Pulmonary artery endothelial cell (primary cell): Measurements from ENCODE around the gene GIGYF2. TPM values are rescaled to one million over a fixed set of nuclear protein-coding genes. Genes with fewer than 3 reads are reported as not detected.
"Not testable (repeated sequence)": the region's sequence is repeated elsewhere in the genome, so short reads cannot be mapped to it uniquely, and the experiment has no call there.

Source experiments
- DNase-seq: peaks from one replicate; pipeline ENCODE4 v3.0.0-alpha.2; 2011; ENCODE audit warnings: low read depth, low spot score
- total RNA-seq: library from RNA; depleted of rRNA; stranded (reverse); fragments of >200 nt; gene quantifications from 2 replicates; pipeline ENCODE4 v1.2.3, GENCODE V29; 2014

Gene GIGYF2, protein sequence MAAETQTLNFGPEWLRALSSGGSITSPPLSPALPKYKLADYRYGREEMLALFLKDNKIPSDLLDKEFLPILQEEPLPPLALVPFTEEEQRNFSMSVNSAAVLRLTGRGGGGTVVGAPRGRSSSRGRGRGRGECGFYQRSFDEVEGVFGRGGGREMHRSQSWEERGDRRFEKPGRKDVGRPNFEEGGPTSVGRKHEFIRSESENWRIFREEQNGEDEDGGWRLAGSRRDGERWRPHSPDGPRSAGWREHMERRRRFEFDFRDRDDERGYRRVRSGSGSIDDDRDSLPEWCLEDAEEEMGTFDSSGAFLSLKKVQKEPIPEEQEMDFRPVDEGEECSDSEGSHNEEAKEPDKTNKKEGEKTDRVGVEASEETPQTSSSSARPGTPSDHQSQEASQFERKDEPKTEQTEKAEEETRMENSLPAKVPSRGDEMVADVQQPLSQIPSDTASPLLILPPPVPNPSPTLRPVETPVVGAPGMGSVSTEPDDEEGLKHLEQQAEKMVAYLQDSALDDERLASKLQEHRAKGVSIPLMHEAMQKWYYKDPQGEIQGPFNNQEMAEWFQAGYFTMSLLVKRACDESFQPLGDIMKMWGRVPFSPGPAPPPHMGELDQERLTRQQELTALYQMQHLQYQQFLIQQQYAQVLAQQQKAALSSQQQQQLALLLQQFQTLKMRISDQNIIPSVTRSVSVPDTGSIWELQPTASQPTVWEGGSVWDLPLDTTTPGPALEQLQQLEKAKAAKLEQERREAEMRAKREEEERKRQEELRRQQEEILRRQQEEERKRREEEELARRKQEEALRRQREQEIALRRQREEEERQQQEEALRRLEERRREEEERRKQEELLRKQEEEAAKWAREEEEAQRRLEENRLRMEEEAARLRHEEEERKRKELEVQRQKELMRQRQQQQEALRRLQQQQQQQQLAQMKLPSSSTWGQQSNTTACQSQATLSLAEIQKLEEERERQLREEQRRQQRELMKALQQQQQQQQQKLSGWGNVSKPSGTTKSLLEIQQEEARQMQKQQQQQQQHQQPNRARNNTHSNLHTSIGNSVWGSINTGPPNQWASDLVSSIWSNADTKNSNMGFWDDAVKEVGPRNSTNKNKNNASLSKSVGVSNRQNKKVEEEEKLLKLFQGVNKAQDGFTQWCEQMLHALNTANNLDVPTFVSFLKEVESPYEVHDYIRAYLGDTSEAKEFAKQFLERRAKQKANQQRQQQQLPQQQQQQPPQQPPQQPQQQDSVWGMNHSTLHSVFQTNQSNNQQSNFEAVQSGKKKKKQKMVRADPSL (N-terminal part only)
- 53.0 and 65.4 TPM in 2 replicates for total RNA-seq

DNA sequence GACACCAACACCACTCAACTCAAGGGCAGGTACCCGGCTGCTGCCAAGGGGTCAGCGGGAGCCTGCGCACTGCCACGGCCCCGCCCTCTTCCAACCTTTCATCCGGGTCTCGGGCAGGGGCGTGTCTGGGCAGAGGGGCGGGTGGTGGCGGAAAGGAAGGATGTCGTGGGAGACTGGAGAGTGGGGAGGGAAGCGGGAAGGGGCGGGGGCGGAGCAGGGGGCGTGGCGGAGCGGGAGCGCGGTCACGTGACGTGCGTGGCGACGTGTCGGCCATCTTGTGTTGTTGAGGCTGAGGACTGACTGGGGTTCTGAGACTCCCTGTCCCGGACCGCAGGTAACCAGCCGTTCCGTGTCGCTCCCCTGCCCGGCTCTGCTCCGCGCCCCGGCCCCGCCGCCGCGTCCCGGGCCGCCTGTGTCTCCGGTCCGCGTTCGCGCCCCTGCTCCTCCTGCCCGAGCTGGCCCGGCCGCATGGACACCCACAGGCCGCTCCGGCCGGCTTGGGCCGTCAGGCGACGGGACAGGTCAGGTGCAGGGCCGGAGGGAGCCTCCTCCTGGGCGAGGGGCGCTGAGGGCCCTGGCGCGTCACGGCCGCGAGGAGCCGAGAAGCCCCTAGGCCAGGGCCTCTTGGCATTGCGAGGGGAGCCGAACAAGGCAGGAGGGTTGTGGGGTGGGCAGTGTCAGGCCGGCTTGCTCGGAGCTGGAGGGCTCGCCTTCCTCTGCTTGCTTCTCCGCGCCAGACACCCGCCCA is at the start of gene GIGYF2:
Gene GIGYF2 (plus strand): TSS at position 273 of the 748 bp plus-strand sequence. CDS start 37,867 bp downstream, outside the sequence.
- DNase-seq: peak; percentile 84

DNA sequence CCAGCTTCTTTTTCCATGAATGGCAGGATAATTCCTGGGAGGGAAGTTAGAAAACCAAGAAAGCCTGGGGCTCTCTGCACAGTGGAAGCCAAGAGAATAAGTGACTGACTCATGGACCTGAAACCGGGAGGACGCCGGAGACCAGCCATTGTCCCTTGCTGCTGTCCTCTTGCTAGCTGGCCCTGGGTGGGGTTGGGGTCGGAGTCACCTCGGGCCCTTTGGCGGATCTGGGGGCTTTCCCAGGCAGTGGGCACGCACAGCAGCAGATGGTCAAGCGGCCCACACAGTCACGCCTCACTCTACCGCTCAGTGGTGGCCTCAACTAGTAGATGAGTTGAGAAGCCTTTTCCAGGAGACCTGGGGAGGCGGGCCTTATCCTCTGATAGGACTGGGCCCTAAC is 48.1 kb upstream of the GIGYF2 start:
- no peak for DNase-seq

DNA sequence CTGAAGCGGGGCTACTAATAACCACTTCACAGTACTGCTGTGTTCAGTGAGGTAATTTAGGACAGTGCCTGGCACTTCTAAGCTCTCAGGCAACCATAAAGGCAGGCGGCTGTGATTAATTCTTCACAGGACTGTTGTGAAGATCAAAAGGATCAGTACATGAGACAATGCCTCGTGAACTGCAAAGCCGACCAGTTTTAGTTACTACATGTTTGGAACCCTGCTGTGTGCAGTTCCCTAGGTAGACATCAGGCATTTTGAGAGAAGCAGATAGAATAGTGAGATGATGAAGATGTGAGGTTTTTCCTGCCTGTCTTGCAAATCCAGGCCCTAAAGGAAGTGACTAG is 44.7 kb upstream of the GIGYF2 start:
- no peak for DNase-seq

DNA sequence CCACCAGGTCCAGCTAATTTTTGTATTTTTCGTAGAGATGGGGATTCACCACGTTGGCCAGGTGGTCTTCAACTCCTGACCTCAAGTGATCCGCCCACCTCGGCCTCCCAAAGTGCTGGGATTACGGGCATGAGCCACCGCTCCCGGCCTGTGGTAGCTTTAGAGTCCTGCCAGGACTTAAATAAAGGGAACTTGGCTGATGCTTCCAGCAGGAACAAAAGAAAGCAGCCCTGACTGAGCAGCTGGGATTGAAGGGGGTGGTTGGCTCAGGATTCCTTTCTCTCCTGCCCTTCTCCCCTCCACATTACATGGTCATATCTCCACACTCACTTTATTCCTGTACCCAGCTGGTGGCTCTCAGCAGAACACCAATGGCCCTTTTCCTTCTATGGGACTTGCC is 43.7 kb upstream of the GIGYF2 start:
- no peak for DNase-seq

DNA sequence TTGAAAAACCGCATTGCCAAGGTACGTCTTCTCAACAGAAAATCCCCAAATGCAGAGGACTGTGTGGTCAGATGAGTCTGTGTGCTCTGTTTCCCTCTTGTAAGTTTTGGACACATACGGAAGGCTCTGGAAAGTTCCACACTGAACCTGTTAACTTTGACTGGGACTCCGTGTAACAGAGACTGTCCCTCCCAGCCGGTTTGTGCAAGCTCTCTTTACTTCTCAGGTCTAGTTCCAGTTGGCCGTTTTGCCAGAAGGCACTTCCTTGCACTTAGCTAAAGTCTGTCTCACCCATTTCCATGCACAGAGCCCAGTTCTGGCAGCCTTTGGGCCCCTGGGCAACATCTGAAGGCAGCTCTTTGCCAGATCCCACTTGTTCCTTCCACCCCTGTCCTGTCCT is 41.7 kb upstream of the GIGYF2 start:
- no peak for DNase-seq

DNA sequence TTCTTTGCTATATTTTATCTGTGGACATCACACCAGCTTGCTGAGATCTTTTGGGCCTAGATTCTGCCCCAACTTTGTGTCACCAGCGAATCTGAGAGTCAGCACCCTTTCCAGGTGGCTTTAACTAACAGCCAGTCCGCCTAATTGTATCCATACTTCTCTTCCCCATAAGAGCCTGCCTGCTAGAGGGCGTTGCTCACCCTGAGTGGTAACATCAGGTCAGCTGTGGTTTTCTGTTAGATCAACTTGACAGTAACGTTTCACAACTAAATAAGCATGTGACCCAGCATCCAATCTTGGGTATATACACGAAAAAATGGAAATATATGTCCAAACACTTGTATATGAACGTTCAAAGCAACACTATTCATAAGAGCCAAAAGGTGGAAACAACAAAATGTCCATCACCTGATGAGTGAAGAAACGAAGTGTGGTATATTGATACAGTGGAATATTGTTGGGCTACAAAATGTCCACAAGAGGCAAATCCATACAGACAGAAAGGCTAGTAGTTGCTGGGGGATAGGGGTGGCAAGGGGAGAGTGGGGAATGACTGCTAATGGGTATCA is 38.8 kb upstream of the GIGYF2 start:
- no peak for DNase-seq

DNA sequence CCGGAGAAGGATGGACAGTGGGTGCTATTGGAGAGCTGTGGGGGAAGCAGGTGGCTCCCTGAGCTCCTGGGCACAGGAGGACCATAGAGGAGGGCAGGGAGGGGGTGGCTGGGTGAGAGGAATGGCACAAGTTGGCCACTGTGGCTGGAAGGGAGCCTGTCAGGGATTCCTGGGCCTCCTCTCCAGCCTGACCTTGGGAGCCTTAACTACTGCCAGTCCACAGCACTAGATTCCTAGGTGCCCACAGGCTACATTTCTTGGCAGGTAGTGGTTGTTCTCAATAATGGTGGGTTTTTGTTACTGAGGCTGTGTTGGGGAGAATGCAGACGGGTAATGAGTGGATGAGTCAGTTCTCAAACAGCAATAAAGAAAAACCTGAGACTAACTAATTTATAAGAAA is 37.8 kb upstream of the GIGYF2 start:
- no peak for DNase-seq

DNA sequence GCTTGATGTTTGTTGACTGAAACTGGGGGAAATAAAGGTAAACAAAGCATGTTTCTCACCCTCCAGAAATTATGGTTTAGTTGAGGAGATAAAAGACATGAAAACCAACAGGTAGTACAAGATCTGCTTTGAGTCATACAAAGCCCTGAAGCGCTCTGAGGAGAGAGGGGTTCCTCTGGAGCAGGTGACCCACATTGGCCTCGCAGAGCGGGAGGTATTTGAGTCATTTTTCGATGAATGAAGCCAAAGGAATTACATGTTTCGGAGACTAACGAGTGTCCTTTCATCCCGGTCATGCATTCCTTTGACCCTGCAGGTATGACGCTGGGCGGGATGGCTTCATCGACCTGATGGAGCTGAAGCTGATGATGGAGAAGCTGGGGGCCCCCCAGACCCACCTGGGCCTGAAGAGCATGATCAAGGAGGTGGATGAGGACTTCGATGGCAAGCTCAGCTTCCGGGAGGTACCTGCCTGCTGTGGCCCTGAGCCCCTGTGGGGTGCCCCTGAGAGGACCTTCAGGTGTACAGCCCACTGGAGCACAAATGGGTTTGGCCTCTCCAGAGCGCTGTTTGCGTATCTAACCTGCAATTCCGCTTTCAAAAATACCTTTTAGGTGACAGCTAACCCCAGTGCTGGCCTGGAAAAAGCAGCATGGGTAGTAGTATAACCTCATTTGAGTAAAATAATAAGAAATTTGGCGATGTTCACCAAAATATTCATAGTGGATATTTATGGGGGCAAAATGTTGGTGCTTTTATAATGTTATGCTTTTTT is 34.5 kb upstream of the GIGYF2 start:
- no peak for DNase-seq

DNA sequence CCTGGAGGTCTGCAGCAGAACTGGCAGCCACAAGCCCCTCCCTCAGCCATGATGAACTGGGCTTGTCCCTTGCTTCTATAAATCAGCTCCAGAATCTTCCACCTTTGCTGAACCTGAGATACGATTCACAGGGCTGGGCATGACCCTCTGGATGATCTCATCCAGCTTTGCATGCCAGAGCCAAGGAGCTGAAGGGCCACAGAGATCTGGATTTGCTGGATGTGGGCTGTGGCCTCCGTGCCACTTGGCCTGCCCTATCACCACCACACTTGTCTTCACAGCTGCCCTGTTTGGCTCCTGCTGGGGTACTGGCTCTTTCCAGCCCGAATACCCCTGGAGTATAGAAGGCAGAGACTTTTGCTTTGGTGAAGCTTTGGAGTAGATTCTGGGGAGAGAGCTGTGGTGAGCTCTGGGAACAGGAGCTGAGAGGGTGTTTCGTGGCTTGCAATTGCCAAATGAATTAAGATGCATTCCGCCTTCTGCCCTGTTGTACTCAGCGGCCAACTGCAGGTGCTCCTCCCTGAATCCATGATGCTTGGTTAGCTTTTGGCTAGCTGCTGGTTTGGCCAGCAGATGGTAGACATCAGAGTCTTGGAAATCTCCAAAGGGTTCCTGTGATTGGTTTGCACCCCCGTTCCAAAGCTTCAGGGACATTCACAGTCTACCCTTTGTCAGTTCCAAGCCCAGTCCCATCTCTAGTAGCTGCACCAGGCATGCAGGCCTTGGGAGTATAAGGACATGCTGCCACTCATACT is 30.9 kb upstream of the GIGYF2 start:
- no peak for DNase-seq

DNA sequence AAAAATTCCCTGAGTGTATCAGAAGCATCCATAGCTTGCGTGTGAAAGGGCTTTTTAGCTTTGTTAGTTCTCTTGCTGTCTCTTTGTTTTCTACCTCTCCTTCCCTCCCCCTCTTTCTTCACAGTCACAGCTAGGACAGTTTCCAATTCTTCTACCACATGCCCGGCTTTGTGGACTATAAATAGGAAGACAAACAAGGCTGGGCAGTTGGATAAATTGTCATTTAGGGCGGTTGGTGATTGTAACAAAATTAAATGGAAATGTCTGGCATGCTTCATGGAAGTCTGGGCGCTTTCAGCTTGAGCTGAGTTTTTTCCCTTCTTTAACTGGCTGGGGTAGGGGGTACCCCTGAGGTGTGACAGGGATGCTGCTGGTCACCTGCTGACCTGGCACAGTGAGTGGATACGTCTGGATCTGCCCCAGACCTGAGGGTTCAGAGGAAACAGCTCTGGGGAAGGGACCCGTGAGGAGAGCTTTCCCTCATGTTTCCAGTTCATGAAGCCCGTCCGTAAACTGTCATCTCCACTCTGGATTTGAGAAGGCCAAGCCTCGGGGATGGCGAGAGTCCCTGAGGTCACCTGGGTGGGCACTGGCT is 29.0 kb upstream of the GIGYF2 start:
- DNase-seq: no peak

DNA sequence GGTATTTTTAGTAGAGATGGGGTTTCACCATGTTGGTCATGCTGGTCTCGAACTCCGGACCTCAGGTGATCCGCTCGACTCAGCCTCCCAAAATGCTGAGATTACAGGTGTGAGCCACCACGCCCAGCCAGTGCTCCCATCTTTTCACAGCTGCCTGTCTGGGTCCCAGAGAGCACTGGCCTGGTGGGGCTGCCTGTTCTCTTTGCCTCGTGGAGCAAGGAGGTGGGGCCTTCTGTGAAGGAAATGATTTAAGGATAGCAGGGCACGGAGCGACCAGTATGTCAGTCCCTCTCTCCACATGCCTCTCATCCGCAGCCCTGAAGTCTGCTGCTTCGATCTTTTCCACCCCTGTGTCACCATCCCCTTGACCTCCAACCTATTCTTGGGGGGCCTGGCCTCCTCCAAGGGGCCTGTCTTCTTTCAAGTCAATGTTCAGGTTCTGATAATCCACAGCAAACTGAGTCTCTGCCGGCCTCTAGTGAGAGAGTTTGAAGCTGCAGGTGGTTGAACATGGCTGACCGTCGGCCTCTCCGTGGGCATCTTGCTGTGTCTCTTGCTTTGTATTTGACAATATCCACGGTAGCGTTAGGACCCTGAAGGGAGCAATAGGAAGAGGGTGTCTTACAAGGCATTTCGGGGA is 28.2 kb upstream of the GIGYF2 start:
- DNase-seq: no peak

DNA sequence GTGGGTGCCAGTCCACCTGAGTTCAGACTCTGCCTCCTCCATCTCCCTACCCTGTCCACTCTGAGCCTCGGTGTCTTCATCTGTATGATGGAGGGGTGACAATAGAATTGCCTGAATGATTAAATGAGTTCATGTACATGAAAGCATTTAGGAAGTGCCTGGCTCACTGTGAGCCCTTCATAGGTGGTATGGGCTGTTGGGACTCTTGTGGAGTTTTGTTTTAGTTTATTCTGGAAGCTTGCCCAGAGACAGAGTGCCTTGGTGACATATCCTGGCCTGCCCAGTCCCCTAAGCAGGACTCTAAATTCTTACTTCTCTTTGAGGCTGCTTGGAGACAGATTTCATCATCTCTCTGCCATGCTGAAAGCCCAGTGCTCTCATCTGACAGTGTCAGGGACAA is 24.5 kb upstream of the GIGYF2 start:
- no peak for DNase-seq

DNA sequence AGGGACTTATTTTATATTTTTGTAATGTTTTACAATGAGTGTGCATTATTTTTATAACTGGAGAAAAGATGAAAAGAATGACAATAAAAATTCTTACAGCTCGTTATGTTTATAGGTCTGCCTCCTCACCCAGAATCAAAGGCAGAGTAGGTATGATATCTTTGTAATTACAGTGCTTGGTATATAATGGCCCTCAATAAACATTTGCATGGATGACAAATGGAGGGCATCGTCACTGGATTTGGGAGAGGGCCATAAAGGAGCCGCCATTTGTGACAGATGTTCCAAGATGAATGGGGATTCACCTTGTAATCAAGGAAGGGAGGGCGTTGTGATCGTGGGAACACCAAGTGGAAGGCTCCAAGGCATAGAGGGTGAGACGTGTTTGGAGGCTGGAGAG is 22.6 kb upstream of the GIGYF2 start:
- DNase-seq: no peak

DNA sequence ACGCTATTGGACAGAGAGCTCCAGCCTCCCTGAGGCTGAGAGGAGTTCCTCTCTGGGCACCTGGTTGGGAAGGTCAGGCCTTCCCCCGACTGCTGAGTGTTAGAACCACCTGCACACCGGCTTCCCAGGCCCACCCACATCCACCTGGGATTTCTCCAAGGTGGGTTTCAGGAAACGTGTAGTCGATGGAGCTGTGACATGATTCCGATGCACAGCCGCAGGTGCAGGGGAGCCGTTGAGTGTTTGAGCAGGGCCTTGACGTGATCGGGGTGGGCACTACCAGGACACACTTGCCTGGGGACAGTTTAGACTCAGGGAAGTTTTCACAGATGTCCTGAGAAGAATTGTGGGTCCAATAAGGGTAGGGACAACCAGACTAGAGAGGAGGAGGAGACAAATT is 21.8 kb upstream of the GIGYF2 start:
- DNase-seq: no peak

DNA sequence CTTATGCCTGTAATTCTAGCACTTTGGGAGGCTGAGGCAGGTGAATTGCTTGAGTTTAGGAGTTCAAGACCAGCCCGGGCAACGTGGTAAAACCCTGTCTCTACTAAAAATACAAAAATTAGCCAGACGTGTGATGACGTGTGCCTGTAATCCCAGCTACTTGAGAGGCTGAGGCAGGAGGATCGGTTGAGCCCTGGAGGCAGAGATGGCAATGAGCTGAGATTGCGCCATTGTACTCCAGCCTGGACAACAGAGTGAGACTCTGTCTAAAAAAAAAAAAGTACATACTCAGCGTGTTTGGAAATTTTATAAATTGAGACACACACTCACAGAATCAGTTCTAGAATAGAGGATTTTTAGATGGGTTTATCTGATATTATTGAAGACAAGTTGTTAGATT is 17.1 kb upstream of the GIGYF2 start:
- no peak for DNase-seq

DNA sequence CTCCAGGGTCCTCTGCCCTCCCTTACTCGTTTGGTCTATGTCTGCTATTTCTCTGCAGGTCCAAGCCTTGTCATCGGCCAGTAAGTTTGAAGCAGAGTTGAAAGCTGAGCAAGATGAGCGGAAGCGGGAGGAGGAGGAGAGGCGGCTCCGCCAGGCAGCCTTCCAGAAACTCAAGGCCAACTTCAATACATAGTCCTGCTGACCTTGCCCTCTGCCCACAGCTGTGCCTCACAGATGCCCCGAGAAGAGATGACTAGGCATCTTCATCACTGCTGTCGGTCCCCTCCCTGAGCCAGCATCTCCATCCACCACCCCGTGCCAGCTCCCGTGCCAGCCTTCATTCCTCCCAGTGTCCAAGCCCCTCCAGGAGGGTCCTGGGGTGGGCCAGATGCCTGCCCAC is 15.6 kb upstream of the GIGYF2 start:
- DNase-seq: no peak

DNA sequence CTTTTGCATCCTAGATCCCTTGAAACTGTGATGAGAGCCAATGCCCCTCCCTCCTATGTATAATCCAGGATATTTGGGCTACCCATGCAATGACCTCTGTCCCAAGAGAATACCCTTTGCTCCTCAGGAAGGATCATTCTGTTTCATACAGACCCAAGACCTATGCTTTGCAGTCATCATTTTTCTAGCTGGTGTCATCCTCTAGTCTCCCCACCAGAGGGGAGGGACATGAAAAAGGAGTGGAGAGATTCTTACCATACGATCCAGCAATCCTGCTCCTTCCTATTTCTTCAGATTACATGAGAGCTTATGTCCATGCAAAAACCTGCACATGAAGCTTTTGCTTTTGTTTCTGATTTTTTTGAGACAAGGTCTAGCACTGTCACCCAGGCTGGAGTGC is 13.8 kb upstream of the GIGYF2 start:
- DNase-seq: no peak

DNA sequence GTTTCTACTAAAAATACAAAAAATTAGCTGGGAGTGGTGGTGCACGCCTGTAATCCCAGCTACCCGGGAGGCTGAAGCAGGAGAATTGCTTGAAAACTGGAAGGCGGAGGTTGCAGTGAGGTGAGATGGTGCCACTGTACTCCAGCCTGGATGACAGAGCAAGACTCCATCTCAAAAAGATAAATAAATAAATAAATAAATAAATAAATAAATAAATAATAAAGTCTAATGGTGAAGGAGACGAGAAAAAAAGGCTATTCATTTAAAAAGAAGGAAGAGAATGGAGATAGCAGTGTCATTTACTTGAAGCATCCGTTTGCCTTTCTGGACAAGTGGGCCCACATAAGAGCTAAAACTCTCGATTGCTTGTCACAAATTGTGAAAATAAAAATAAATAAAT is 11.7 kb upstream of the GIGYF2 start:
- DNase-seq: not testable (repeated sequence)
